Hepatocyte (in vitro differentiated cells): ENCODE measurements around the gene PLCB2.

ENCODE experiments used
- CTCF ChIP-seq: fragments of 200-600 bp; sonication (generic); IDR thresholded peaks from 2 replicates; pipeline ENCODE4 v1.5.1; 2016; ENCODE audit warnings: antibody characterized with exemption, mild to moderate bottlenecking; ENCODE audit not compliant: poor library complexity
- EZH2 ChIP-seq: fragments of 200-600 bp; sonication (generic); IDR thresholded peaks from 2 replicates; pipeline ENCODE4 v1.6.1; 2016; ENCODE audit warnings: antibody characterized with exemption, mild to moderate bottlenecking, borderline replicate concordance
- EZH2phosphoT487 ChIP-seq: fragments of 200-600 bp; sonication (generic); IDR thresholded peaks from one replicate; pipeline ENCODE4 v1.6.1; 2018; ENCODE audit warnings: antibody characterized with exemption, mild to moderate bottlenecking, low read depth, moderate library complexity; ENCODE audit not compliant: unreplicated experiment, severe bottlenecking

DNA sequence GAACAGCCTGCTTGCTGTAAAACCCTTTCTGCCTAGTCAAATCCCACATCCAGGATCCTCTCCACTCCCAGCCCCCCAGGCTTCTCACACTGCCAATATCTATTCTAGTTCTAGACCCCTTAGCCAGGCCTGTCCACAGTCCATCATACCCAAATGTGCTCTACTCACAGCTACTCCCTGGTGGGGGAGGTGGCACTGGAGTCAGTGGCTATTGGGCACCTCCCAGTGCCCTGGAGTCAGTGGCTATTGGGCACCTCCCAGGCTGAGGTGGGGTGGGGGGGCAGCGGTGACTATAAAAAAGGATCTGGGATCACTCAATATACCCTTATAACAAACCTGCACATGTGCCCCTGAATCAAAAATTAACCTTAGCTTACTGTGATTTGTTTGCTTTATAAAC is 49.5 kb upstream of the PLCB2 start:
- TF ChIP-seq CTCF (no peak), EZH2 (no peak), EZH2phosphoT487 (no peak)
